ENCODE data around the gene BIN1. TPM values are rescaled to one million over a fixed set of nuclear protein-coding genes. Genes with fewer than 3 reads are reported as not detected.

The BIN1 gene
- total RNA-seq, 2 experiments from 2014 or later, result 1.5 to 14.1 TPM

DNA sequence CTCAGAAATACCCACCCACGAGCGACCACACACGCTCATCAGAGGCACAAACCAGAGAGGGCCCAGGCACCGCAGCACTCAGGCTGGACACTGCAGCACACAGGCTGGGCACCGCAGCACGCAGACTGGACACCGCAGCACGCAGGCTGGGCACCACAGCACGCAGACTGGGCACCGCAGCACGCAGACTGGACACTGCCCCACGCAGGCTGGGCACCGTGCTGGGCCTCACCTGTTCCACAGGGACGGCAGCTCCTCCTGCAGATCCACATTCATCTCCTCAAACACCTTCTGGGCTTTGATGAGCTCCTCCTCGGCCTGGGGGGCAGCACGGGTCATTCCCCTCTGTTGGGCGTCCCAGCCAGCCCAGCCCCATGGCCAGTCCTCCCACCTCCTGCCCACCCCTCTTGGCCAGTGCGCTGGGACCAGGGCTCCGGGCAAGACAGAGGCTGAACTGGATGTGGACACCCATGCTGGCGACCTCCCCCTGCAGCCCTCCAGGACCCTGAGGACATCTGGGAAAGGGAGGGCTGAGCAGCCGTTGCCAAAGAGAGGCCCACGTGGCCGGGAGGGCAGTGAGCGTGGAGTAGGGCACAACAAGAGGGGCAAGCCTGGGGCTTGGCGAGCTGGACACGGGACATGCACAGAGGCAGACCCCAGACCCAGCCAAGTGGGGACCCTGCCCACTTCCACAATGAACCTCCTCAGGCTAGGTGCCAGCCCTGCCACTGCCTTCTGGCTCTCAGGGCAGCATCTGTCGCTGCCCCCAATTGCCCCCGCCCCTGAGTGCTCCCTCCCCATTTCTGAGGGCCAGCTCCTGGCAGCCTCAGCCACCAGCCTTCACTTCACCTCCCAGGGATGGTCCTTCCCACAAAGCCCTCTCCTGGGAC lies 43.0 kb downstream of the BIN1 start:
- Histone ChIP-seq H3K4me2 (ENCODE audit: low read length) (no peak overlapping the region), H3K79me2 (ENCODE audit: insufficient read depth, low read depth, low read length) (no peaks in the 10 kb centered on the region), H3K9me2 (ENCODE audit: insufficient read depth, low read length) (no peaks in the 10 kb centered on the region), H3K27ac (ENCODE audit: low read depth, low read length, poor library complexity, severe bottlenecking) (no peak overlapping the region), H3K4me1 (ENCODE audit: insufficient read depth, low read length, poor library complexity, severe bottlenecking) (no peaks in the 10 kb centered on the region), H3K36me3 (ENCODE audit: insufficient read depth, low read length) (no peaks in the 10 kb centered on the region), H4K20me1 (ENCODE audit: insufficient read depth, low read length) (no peaks in the 10 kb centered on the region), H3K9me3 (ENCODE audit: low read length) (no peaks in the 10 kb centered on the region), H3K4me3 (ENCODE audit: low read depth, low read length, poor library complexity, severe bottlenecking) (no peak overlapping the region), H2AFZ (ENCODE audit: low read length) (no peak overlapping the region)
- TF ChIP-seq EZH2phosphoT487 (IDR thresholded peaks at IDR 0.05; ENCODE audit: borderline replicate concordance, low read depth, low read length), result no peak
- TF ChIP-seq, protein P1, sequence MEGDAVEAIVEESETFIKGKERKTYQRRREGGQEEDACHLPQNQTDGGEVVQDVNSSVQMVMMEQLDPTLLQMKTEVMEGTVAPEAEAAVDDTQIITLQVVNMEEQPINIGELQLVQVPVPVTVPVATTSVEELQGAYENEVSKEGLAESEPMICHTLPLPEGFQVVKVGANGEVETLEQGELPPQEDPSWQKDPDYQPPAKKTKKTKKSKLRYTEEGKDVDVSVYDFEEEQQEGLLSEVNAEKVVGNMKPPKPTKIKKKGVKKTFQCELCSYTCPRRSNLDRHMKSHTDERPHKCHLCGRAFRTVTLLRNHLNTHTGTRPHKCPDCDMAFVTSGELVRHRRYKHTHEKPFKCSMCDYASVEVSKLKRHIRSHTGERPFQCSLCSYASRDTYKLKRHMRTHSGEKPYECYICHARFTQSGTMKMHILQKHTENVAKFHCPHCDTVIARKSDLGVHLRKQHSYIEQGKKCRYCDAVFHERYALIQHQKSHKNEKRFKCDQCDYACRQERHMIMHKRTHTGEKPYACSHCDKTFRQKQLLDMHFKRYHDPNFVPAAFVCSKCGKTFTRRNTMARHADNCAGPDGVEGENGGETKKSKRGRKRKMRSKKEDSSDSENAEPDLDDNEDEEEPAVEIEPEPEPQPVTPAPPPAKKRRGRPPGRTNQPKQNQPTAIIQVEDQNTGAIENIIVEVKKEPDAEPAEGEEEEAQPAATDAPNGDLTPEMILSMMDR (conservative IDR thresholded peaks at IDR 0.05; ENCODE audit: low read length), result no peak
- BruUV-seq (replicated peaks), result no TSS peak
- intact Hi-C loops (cut with micrococcal nuclease; ENCODE audit: unreplicated experiment), result no loop called here
- no peak for DNase-seq (ENCODE audit: low spot score)
- ChIA-PET CTCF (ENCODE audit: unreplicated experiment) (no interaction called here), POLR2A (no interaction called here)

DNA sequence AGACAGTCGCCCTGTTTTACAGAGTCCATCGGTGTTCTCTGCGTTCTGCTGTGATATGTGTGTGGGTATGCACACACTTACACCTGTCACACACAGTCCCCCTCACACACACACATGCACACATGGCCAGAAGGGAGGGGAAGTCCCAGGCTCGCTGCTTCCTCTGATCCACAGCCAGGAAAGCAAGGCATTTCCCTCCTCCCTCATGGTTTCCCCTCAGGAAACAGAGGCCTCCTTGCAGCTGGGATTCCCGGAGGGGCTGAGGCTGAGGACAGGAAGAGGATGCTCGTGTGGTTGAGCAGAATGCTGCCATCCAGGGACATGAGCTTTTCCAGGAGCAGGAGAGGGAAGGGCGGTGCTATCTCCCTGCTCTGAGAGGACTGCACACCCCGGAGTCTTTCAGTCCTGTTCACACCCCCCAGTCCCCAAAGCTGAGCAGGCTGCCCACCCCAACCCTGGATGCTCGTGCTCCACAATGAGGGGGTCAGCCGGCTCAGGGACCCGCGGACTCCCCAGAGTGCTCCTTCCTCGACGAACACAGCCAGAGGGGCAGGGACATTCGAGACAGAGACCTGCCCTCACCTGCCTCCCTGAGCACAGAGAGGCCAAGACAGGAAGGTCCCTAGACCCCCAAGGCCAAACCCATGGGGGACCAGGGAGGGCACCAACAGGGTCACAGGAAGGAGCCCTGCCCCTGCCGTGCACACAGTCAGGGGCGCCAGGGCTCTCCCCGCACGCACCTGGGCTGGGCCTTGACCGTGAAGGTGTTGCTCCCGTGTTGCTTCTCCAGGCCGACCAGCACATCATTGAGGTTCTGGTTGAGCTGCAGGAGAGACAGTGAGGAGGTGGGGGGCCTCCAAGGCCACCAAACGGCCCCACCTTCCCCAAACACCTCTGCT lies 45.3 kb downstream of the BIN1 start:
- H4K20me1 ChIP-seq (ENCODE audit: insufficient read depth, low read length), result no peaks in the 10 kb centered on the region
- no peaks in the 10 kb centered on the region for H3K4me1 ChIP-seq (ENCODE audit: insufficient read depth, low read length, poor library complexity, severe bottlenecking)
- H3K36me3 ChIP-seq (ENCODE audit: insufficient read depth, low read length), result no peaks in the 10 kb centered on the region
- TF ChIP-seq, protein P1 (conservative IDR thresholded peaks at IDR 0.05; ENCODE audit: low read length), result no peak
- no peak for TF ChIP-seq EZH2phosphoT487 (IDR thresholded peaks at IDR 0.05; ENCODE audit: borderline replicate concordance, low read depth, low read length)
- H3K27ac ChIP-seq (ENCODE audit: low read depth, low read length, poor library complexity, severe bottlenecking), result no peak overlapping the region
- H3K4me2 ChIP-seq (ENCODE audit: low read length), result no peak overlapping the region
- CTCF ChIA-PET (ENCODE audit: unreplicated experiment), result no interaction called here
- no peaks in the 10 kb centered on the region for H3K9me3 ChIP-seq (ENCODE audit: low read length)
- BruUV-seq (replicated peaks), result no TSS peak
- intact Hi-C loops (cut with micrococcal nuclease; ENCODE audit: unreplicated experiment), result no loop called here
- H2AFZ ChIP-seq (ENCODE audit: low read length), result no peak overlapping the region
- DNase-seq (ENCODE audit: low spot score), result no peak
- H3K4me3 ChIP-seq (ENCODE audit: low read depth, low read length, poor library complexity, severe bottlenecking), result no peak overlapping the region
- no peaks in the 10 kb centered on the region for H3K79me2 ChIP-seq (ENCODE audit: insufficient read depth, low read depth, low read length)
- POLR2A ChIA-PET, result no interaction called here
- H3K9me2 ChIP-seq (ENCODE audit: insufficient read depth, low read length), result no peaks in the 10 kb centered on the region
